WTC11 (cell line): ENCODE measurements around the gene KDM4B.

Experiments used
- AFF4 ChIP-seq: sonication (generic); formaldehyde crosslinking; IDR thresholded peaks from 2 replicates; pipeline ENCODE4 v1.8.1; 2023; ENCODE audit warnings: mild to moderate bottlenecking, missing genetic modification reagents, borderline replicate concordance
- ATF3 ChIP-seq: sonication (generic); formaldehyde crosslinking; conservative IDR thresholded peaks from 2 replicates; pipeline ENCODE4 v1.8.1; 2022; ENCODE audit warnings: mild to moderate bottlenecking, missing genetic modification reagents
- CBFB ChIP-seq: sonication (generic); formaldehyde crosslinking; IDR thresholded peaks from 2 replicates; pipeline ENCODE4 v1.8.1; 2022; ENCODE audit warnings: mild to moderate bottlenecking, low read depth, missing genetic modification reagents
- CTCF ChIP-seq: fragments of 200-600 bp; IDR thresholded peaks from 2 replicates; pipeline ENCODE4 v1.8.0; 2022; ENCODE audit warnings: antibody characterized with exemption
- ELF4 ChIP-seq: sonication (generic); formaldehyde crosslinking; IDR thresholded peaks from 2 replicates; pipeline ENCODE4 v1.8.1; 2022; ENCODE audit warnings: low read depth, mild to moderate bottlenecking, moderate library complexity, missing genetic modification reagents
- ESRRA ChIP-seq: sonication (generic); formaldehyde crosslinking; IDR thresholded peaks from 2 replicates; pipeline ENCODE4 v1.8.1; 2022; ENCODE audit warnings: mild to moderate bottlenecking, missing genetic modification reagents, borderline replicate concordance
- MAX ChIP-seq: sonication (generic); formaldehyde crosslinking; IDR thresholded peaks from 2 replicates; pipeline ENCODE4 v1.8.0; 2022; ENCODE audit warnings: mild to moderate bottlenecking, missing genetic modification reagents
- NFYB ChIP-seq: sonication (generic); formaldehyde crosslinking; conservative IDR thresholded peaks from 2 replicates; pipeline ENCODE4 v1.8.0; 2022; ENCODE audit warnings: low read depth, missing genetic modification reagents
- NR3C1 ChIP-seq: sonication (generic); formaldehyde crosslinking; conservative IDR thresholded peaks from 2 replicates; pipeline ENCODE4 v1.8.1; 2023; ENCODE audit warnings: low read depth, mild to moderate bottlenecking, missing genetic modification reagents

GRCh38 chr19:5011476-5012238 is 42.7 kb downstream of the KDM4B start:
- TF ChIP-seq ESRRA = no peak
- TF ChIP-seq MAX (CRISPR knock-in tag) = no peak
- TF ChIP-seq NR3C1 = no peak
- no peak for TF ChIP-seq ELF4 (CRISPR knock-in tag)
- TF ChIP-seq CTCF = no peak
- no peak for TF ChIP-seq ATF3 (CRISPR knock-in tag)
- TF ChIP-seq AFF4 (CRISPR knock-in tag) = no peak
- TF ChIP-seq NFYB = no peak
- TF ChIP-seq CBFB (CRISPR knock-in tag) = no peak
